ENCODE data around the gene TRAF1.

TRAF1 gene

GRCh38 chr9:120878188-120879130 lies 48.1 kb downstream of the TRAF1 start:
- no peak for TF ChIP-seq CTCF (IDR thresholded peaks at IDR 0.05; ENCODE audit: extremely low read depth, missing control alignments)
- DNase-seq (ENCODE audit: low spot score) = no peak

GRCh38 chr9:120877276-120878034 lies 49.1 kb downstream of the TRAF1 start:
- peak; percentile 91 for DNase-seq (ENCODE audit: low spot score)

GRCh38 chr9:120876842-120877240 lies 49.8 kb downstream of the TRAF1 start, which contains the start of gene PHF19:
Gene PHF19 (minus strand): TSS chr9:120877188. CDS start chr9:120874741, 2,447 bp downstream.
- no peak for TF ChIP-seq CTCF (IDR thresholded peaks at IDR 0.05; ENCODE audit: extremely low read depth, missing control alignments)
- no peak for DNase-seq (ENCODE audit: low spot score)

More at GRCh38 chr9:120877276-120878034, 49.1 kb downstream of the TRAF1 start:
- TF ChIP-seq CTCF (IDR thresholded peaks at IDR 0.05; ENCODE audit: extremely low read depth, missing control alignments) = peak; percentile 16

GRCh38 chr9:120875954-120876841 lies 50.4 kb downstream of the TRAF1 start:
- TF ChIP-seq CTCF (IDR thresholded peaks at IDR 0.05; ENCODE audit: extremely low read depth, missing control alignments) = no peak
- DNase-seq (ENCODE audit: low spot score) = peak; percentile 98

- no peak for TF ChIP-seq CTCF (IDR thresholded peaks at IDR 0.05; ENCODE audit: extremely low read depth, missing control alignments)
These were observed 51.0 kb downstream of the TRAF1 start for GRCh38 chr9:120875643-120875953.

GRCh38 chr9:120875195-120875565 lies 51.4 kb downstream of the TRAF1 start:
- TF ChIP-seq CTCF (IDR thresholded peaks at IDR 0.05; ENCODE audit: extremely low read depth, missing control alignments) = no peak
- DNase-seq (ENCODE audit: low spot score) = no peak

More at GRCh38 chr9:120875643-120875953, 51.0 kb downstream of the TRAF1 start:
- no peak for DNase-seq (ENCODE audit: low spot score)
